PC-3 (cell line): ENCODE results near the gene FBXW5. TPM values are rescaled to one million over a fixed set of nuclear protein-coding genes. Genes with fewer than 3 reads are reported as not detected.

Source experiments
- ATAC-seq: fragments of 200-7000 bp; cut with Tn5 transposase; 2 replicates; pipeline ENCODE4 v1.9.1; 2020; ENCODE audit warnings: mild to moderate bottlenecking, moderate library complexity
- BruUV-seq: library from RNA; stranded (reverse); fragments of 400-500 nt; replicated peaks from 2 replicates; lab custom pipeline; 2021; lab: Mats Ljungman, UMichigan
- CTCF ChIA-PET: fragments of 300-600 bp; sonication (Branson Sonifier 250); formaldehyde crosslinking; loops from one replicate; lab custom pipeline; 2022; ENCODE audit warnings: antibody characterized with exemption; lab: Charles Lee
- POLR2A ChIA-PET: fragments of 300-600 bp; sonication (Branson Sonifier 250); formaldehyde crosslinking; loops from one replicate; lab custom pipeline; 2022; ENCODE audit warnings: antibody characterized with exemption; ENCODE audit not compliant: unreplicated experiment; lab: Charles Lee
- DNase-seq: peaks from one replicate; pipeline ENCODE4 v3.0.0-alpha.2; 2015
- H2AFZ ChIP-seq: fragments of 300-600 bp; sonication (generic); 2 replicates; pipeline ENCODE4 v1.6.0; 2016; ENCODE audit warnings: antibody characterized with exemption, low read length
- H3F3A ChIP-seq: fragments of 300-600 bp; sonication (generic); one replicate; pipeline ENCODE4 v1.6.0; 2017; ENCODE audit warnings: antibody characterized with exemption, low read length, control low read depth, mild to moderate bottlenecking; ENCODE audit not compliant: unreplicated experiment
- H3K27ac ChIP-seq: fragments of 300-600 bp; sonication (generic); 2 replicates; pipeline ENCODE4 v1.5.1; 2016; ENCODE audit warnings: mild to moderate bottlenecking, low read length
- H3K27me3 ChIP-seq: fragments of 300-600 bp; sonication (generic); 2 replicates; pipeline ENCODE4 v1.6.1; 2016; ENCODE audit warnings: low read length, mixed read lengths
- H3K36me3 ChIP-seq: fragments of 300-600 bp; sonication (generic); 2 replicates; pipeline ENCODE4 v1.6.1; 2016; ENCODE audit warnings: low read depth, mixed run types, low read length, mixed read lengths
- H3K4me1 ChIP-seq: fragments of 300-600 bp; sonication (generic); 2 replicates; pipeline ENCODE4 v1.5.1; 2016; ENCODE audit warnings: low read length; ENCODE audit not compliant: insufficient read depth
- H3K4me2 ChIP-seq: fragments of 300-600 bp; sonication (generic); 2 replicates; pipeline ENCODE4 v1.6.0; 2016; ENCODE audit warnings: low read length
- H3K4me3 ChIP-seq: fragments of 300-600 bp; sonication (generic); 2 replicates; pipeline ENCODE4 v1.5.1; 2016; ENCODE audit warnings: mild to moderate bottlenecking, low read length, mixed read lengths
- H3K79me2 ChIP-seq: fragments of 300-600 bp; sonication (generic); 2 replicates; pipeline ENCODE4 v1.6.1; 2017; ENCODE audit warnings: low read length, mixed read lengths
- H3K9ac ChIP-seq: fragments of 300-600 bp; sonication (generic); 2 replicates; pipeline ENCODE4 v1.6.0; 2016; ENCODE audit warnings: mild to moderate bottlenecking, low read length
- H3K9me2 ChIP-seq: fragments of 300-600 bp; sonication (generic); replicated peaks from 2 replicates; pipeline ENCODE4 v1.6.1; 2016; ENCODE audit warnings: mixed run types, low read length, mixed read lengths
- H3K9me3 ChIP-seq: fragments of 300-600 bp; sonication (generic); 2 replicates; pipeline ENCODE4 v1.6.1; 2016; ENCODE audit warnings: low read length, mixed read lengths
- H4K20me1 ChIP-seq: fragments of 300-600 bp; sonication (generic); 2 replicates; pipeline ENCODE4 v1.6.1; 2016; ENCODE audit warnings: low read length, mixed read lengths
- EZH2 ChIP-seq: fragments of 300-600 bp; sonication (generic); IDR thresholded peaks from one replicate; pipeline ENCODE4 v1.6.1; 2017; ENCODE audit warnings: antibody characterized with exemption, mild to moderate bottlenecking, low read length; ENCODE audit not compliant: unreplicated experiment
- EZH2phosphoT487 ChIP-seq: fragments of 300-600 bp; sonication (generic); IDR thresholded peaks from 2 replicates; pipeline ENCODE4 v1.6.1; 2018; ENCODE audit warnings: mild to moderate bottlenecking, antibody characterized with exemption, low read length, borderline replicate concordance
- intact Hi-C: fragments of 100-400 bp; cut with micrococcal nuclease; formaldehyde crosslinking; loops from 2 replicates; pipeline ENCODE4 v1.9.0; 2023
- total RNA-seq: library from RNA; depleted of rRNA; stranded (reverse); fragments of >200 nt; gene quantifications from 2 replicates; pipeline ENCODE4 v1.2.3, GENCODE V29; 2014
- TF ChIP-seq, protein P1 (sequence below): fragments of 300-600 bp; sonication (generic); conservative IDR thresholded peaks from 2 replicates; pipeline ENCODE4 v1.5.1; 2017; ENCODE audit warnings: antibody characterized with exemption, low read depth, mild to moderate bottlenecking, low read length

The FBXW5 gene
- total RNA-seq, 1 experiment from 2014 or later: 138 TPM

DNA sequence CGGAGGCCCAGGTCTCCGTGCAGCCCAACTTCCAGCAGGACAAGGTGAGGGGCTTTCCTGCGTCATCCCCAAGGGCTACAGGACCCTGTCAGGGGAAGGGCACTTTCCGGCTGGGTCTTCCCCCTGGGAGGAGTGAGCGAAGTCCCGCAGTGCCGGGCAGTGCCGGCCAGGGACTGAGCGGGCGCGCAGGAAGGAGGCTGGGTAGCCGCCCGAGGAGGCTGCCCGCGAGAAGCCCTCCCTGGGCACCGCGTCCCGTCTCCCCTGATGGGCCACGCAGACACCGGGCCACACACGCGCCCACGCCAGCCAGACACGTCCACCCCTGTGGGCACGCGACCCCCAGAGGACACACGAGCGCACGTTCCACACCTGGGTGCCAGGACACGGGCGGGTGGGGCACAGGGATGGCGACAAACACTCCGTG lies 33.1 kb upstream of the FBXW5 start:
- BruUV-seq: no TSS peak
- no peaks in the 10 kb centered on the region for H3K4me1 ChIP-seq
- CTCF ChIA-PET: interaction anchor here (0.6 kb wide), 3 partner anchors 173 to 482 kb away, joined by 5 to 6 read pairs (median 5); no protein-coding TSS in a partner anchor
- TF ChIP-seq EZH2 (no peak), EZH2phosphoT487 (no peak)
- TF ChIP-seq, protein P1, sequence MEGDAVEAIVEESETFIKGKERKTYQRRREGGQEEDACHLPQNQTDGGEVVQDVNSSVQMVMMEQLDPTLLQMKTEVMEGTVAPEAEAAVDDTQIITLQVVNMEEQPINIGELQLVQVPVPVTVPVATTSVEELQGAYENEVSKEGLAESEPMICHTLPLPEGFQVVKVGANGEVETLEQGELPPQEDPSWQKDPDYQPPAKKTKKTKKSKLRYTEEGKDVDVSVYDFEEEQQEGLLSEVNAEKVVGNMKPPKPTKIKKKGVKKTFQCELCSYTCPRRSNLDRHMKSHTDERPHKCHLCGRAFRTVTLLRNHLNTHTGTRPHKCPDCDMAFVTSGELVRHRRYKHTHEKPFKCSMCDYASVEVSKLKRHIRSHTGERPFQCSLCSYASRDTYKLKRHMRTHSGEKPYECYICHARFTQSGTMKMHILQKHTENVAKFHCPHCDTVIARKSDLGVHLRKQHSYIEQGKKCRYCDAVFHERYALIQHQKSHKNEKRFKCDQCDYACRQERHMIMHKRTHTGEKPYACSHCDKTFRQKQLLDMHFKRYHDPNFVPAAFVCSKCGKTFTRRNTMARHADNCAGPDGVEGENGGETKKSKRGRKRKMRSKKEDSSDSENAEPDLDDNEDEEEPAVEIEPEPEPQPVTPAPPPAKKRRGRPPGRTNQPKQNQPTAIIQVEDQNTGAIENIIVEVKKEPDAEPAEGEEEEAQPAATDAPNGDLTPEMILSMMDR: no peak
- H3K27me3 ChIP-seq: no peaks in the 10 kb centered on the region
- POLR2A ChIA-PET: no interaction called here
- H3K4me2 ChIP-seq: no peak overlapping the region
- DNase-seq: no peak
- H3K27ac ChIP-seq: no peak overlapping the region
- no peak overlapping the region for H3K9ac ChIP-seq
- intact Hi-C loops: no loop called here
- H3K4me3 ChIP-seq: no peak overlapping the region
- ATAC-seq: no peak
- H3F3A ChIP-seq: no peaks in the 10 kb centered on the region
- H3K36me3 ChIP-seq: no peaks in the 10 kb centered on the region
- no peaks in the 10 kb centered on the region for H3K79me2 ChIP-seq
- H3K9me2 ChIP-seq: no peaks in the 10 kb centered on the region
- no peaks in the 10 kb centered on the region for H4K20me1 ChIP-seq
- no peak overlapping the region for H2AFZ ChIP-seq
- no peaks in the 10 kb centered on the region for H3K9me3 ChIP-seq

DNA sequence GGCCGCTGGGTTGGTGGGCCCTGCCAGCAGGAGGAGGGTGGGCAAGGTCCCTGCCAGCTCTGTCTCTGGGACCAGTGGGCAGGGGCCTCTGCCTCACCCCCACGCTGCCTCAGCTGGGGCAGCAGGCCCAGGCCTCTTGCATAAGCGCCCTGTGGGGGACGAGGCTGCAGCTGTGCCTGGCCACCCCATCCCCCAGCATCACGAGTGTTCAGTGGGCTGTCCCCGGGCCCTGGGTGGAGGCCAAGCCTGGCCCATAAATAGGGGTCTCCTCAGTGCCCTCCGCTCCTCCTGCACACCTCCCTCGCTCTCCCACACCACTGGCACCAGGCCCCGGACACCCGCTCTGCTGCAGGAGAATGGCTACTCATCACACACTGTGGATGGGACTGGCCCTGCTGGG lies 32.7 kb upstream of the FBXW5 start, which contains the start of gene PTGDS:
Gene PTGDS, plus strand, starts transcription at position 282 of the 400 bp plus-strand sequence. Its CDS starts 75 bp downstream, at position 357.
- DNase-seq (no peak), ATAC-seq (no peak)
- Histone ChIP-seq H3K4me3 (no peak within 1 kb of the TSS), H4K20me1 (no peaks in the 10 kb centered on the region), H3K79me2 (no peaks in the 10 kb centered on the region), H3K36me3 (no peaks in the 10 kb centered on the region), H3K9ac (no peak within 1 kb of the TSS), H3F3A (no peaks in the 10 kb centered on the region), H3K27ac (no peak within 1 kb of the TSS), H3K27me3 (no peaks in the 10 kb centered on the region), H3K9me3 (no peaks in the 10 kb centered on the region), H2AFZ (no peak within 1 kb of the TSS), H3K4me1 (no peaks in the 10 kb centered on the region), H3K9me2 (no peaks in the 10 kb centered on the region), H3K4me2 (no peak within 1 kb of the TSS)
- POLR2A ChIA-PET: no interaction called here
- TF ChIP-seq EZH2 (no peak), EZH2phosphoT487 (no peak)
- TF ChIP-seq, protein P1: no peak
- BruUV-seq: no TSS peak
- CTCF ChIA-PET: no interaction called here
- intact Hi-C loops: no loop called here

DNA sequence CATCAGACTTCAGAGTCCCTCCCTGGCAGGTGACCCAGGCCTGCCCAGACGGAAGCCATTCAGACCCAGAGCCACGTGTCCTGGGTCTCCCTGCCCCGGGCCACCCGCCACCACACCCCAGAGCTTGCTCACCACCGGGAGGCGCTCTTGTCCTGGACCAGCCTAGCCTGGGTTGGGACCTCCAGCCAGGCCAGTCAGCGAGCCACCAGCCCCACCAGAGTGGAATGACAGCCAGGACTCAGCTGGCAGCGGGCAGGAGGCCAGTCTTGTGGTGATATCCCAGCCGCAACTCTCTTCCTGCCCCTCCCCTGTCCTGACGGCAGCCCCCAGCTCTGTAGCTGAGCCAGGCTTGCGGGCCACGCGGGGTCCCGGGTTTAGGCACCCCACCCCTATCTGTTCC lies 31.1 kb upstream of the FBXW5 start:
- Histone ChIP-seq H3K9ac (no peak overlapping the region), H3K27me3 (no peaks in the 10 kb centered on the region), H3K4me3 (no peak overlapping the region), H4K20me1 (no peaks in the 10 kb centered on the region), H3K4me1 (no peaks in the 10 kb centered on the region), H3K27ac (no peak overlapping the region), H3K4me2 (no peak overlapping the region), H2AFZ (no peak overlapping the region), H3K36me3 (no peaks in the 10 kb centered on the region), H3K9me2 (no peaks in the 10 kb centered on the region), H3K79me2 (no peaks in the 10 kb centered on the region), H3K9me3 (no peaks in the 10 kb centered on the region), H3F3A (no peaks in the 10 kb centered on the region)
- TF ChIP-seq EZH2 (no peak), EZH2phosphoT487 (no peak)
- TF ChIP-seq, protein P1: no peak
- intact Hi-C loops: no loop called here
- ChIA-PET CTCF (no interaction called here), POLR2A (no interaction called here)
- no TSS peak for BruUV-seq
- DNase-seq: no peak
- ATAC-seq: no peak
